Thyroid gland (tissue), 4 donors: Measurements from ENCODE around the gene PTGER4.
"Not testable (repeated sequence)": the region's sequence is repeated elsewhere in the genome, so short reads cannot be mapped to it uniquely, and the experiment has no call there.

ENCODE experiments used
- POLR2A ChIP-seq, 2 donors: fragments of 450-650 bp; IDR thresholded peaks; one replicate each; pipeline ENCODE4 v1.6.1; 2017; ENCODE audit warnings: antibody characterized with exemption in 2 of 2, mild to moderate bottlenecking in 2 of 2, moderate library complexity in 1 of 2
- TF ChIP-seq, protein P1 (sequence below), 6 experiments: fragments of 200-600 bp in 3 of 6; fragments of 450-650 bp in 3 of 6; sonication (generic) in 3 of 6; IDR thresholded peaks; one replicate each; pipeline ENCODE4 v1.5.1; 2016 to 2019; ENCODE audit warnings: antibody characterized with exemption in 6 of 6, mild to moderate bottlenecking in 2 of 6, inconsistent platforms in 1 of 6, moderate library complexity in 1 of 6

DNA sequence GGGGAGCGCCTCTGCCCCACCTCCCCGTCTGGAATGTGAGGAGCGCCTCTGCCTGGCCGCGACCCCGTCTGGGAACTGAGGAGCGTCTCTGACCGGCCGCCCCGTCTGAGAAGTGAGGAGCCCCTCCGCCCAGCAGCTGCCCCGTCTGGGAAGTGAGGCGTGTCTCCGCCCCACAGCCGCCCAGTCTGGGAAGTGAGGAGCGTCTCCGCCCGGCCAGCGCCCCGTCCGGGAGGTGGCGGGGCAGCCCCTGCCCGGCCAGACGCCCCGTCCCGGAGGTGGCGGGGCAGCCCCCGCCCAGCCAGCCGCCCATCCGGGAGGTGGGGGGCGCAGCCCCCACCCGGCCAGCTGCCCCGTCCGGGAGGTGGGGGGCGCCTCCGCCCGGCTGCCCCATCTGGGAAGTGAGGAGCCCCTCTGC is 42.8 kb downstream of the PTGER4 start:
- TF ChIP-seq POLR2A (IDR thresholded peaks at IDR 0.05), result not testable (repeated sequence)
- TF ChIP-seq, protein P1, sequence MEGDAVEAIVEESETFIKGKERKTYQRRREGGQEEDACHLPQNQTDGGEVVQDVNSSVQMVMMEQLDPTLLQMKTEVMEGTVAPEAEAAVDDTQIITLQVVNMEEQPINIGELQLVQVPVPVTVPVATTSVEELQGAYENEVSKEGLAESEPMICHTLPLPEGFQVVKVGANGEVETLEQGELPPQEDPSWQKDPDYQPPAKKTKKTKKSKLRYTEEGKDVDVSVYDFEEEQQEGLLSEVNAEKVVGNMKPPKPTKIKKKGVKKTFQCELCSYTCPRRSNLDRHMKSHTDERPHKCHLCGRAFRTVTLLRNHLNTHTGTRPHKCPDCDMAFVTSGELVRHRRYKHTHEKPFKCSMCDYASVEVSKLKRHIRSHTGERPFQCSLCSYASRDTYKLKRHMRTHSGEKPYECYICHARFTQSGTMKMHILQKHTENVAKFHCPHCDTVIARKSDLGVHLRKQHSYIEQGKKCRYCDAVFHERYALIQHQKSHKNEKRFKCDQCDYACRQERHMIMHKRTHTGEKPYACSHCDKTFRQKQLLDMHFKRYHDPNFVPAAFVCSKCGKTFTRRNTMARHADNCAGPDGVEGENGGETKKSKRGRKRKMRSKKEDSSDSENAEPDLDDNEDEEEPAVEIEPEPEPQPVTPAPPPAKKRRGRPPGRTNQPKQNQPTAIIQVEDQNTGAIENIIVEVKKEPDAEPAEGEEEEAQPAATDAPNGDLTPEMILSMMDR (IDR thresholded peaks at IDR 0.05), result not testable (repeated sequence)
